H1 (cell line): ENCODE data around the gene HELQ. TPM values are rescaled to one million over a fixed set of nuclear protein-coding genes. Genes with fewer than 3 reads are reported as not detected.

ENCODE experiments used
- CTCF ChIA-PET: fragments of 300-600 bp; sonication (Branson Sonifier 250); formaldehyde crosslinking; loops from one replicate; lab custom pipeline; 2021; ENCODE audit not compliant: partially characterized antibody; lab: Charles Lee
- POLR2A ChIA-PET: fragments of 300-600 bp; sonication (Branson Sonifier 250); formaldehyde crosslinking; loops from one replicate; lab custom pipeline; 2021; ENCODE audit warnings: inconsistent platforms; ENCODE audit not compliant: partially characterized antibody; lab: Charles Lee
- DNase-seq, 2 experiments: peaks; one replicate each; pipeline versions ENCODE4 v3.0.0 to v3.0.0-alpha.2; 2010 to 2022; ENCODE audit warnings: low spot score in 2 of 2, low read depth in 1 of 2, mixed read lengths in 1 of 2
- FAIRE-seq: peaks from 2 replicates; lab custom pipeline; 2011; peaks lifted over from hg19 to GRCh38; lab: Jason Lieb, UNC
- H2AFZ ChIP-seq: 2 replicates; pipeline ENCODE4 v1.8.1; 2012; ENCODE audit warnings: low read length, inconsistent platforms
- H2AK5ac ChIP-seq: 2 replicates; pipeline ENCODE4 v1.6.1; 2013; ENCODE audit warnings: low read depth, low read length
- H2BK120ac ChIP-seq: replicated peaks from 2 replicates; pipeline ENCODE3; 2013; ENCODE audit warnings: low read depth, low read length, inconsistent platforms
- H2BK12ac ChIP-seq: 2 replicates; pipeline ENCODE4 v1.6.1; 2013; ENCODE audit warnings: low read depth, low read length
- H2BK15ac ChIP-seq: 2 replicates; pipeline ENCODE4 v1.6.1; 2013; ENCODE audit warnings: low read length
- H2BK20ac ChIP-seq: 2 replicates; pipeline ENCODE4 v1.6.1; 2013; ENCODE audit warnings: low read length
- H2BK5ac ChIP-seq: 2 replicates; pipeline ENCODE4 v1.6.1; 2013; ENCODE audit warnings: low read depth, low read length
- H3K14ac ChIP-seq: 2 replicates; pipeline ENCODE4 v1.6.1; 2013; ENCODE audit warnings: inconsistent platforms; ENCODE audit not compliant: insufficient read length
- H3K18ac ChIP-seq: 2 replicates; pipeline ENCODE4 v1.6.1; 2013; ENCODE audit warnings: low read length; ENCODE audit errors: extremely low read depth
- H3K23ac ChIP-seq: 2 replicates; pipeline ENCODE4 v1.6.1; 2013; ENCODE audit warnings: inconsistent platforms; ENCODE audit not compliant: insufficient read length
- H3K23me2 ChIP-seq: 2 replicates; pipeline ENCODE4 v1.6.1; 2013; ENCODE audit warnings: low read depth, low read length
- H3K27ac ChIP-seq: 2 replicates; pipeline ENCODE4 v1.6.1; 2011; ENCODE audit warnings: low read depth, low read length, inconsistent platforms
- H3K27me3 ChIP-seq, 4 experiments: replicated peaks in 1 of 4; 1 replicate in 1 of 4; 2 replicates in 3 of 4; pipeline versions ENCODE4 v1.6.1 to v1.8.1; 2011 to 2013; ENCODE audit warnings: low read length in 3 of 4, mild to moderate bottlenecking in 3 of 4, inconsistent platforms in 2 of 4, mixed read lengths in 2 of 4, moderate library complexity in 1 of 4; ENCODE audit not compliant: control insufficient read depth in 3 of 4, insufficient read depth in 3 of 4; ENCODE audit errors: extremely low read depth in 1 of 4
- H3K36me3 ChIP-seq, 4 experiments: 2 replicates each; pipeline versions ENCODE4 v1.6.1 to v1.8.1; 2011 to 2013; ENCODE audit warnings: mild to moderate bottlenecking in 4 of 4, low read length in 3 of 4, moderate library complexity in 2 of 4, control low read depth in 1 of 4, inconsistent platforms in 1 of 4; ENCODE audit not compliant: insufficient read depth in 4 of 4, control insufficient read depth in 2 of 4
- H3K4ac ChIP-seq: replicated peaks from 2 replicates; pipeline ENCODE3; 2013; ENCODE audit warnings: low read length, low read depth, mixed read lengths, inconsistent platforms; ENCODE audit not compliant: insufficient read length
- H3K4me1 ChIP-seq, 4 experiments: replicated peaks in 1 of 4; 1 replicate in 1 of 4; 2 replicates in 3 of 4; pipeline versions ENCODE4 v1.6.1 to v1.8.1; 2011 to 2013; ENCODE audit warnings: low read length in 3 of 4, inconsistent platforms in 2 of 4, mixed read lengths in 1 of 4; ENCODE audit not compliant: insufficient read depth in 4 of 4, control insufficient read depth in 3 of 4
- H3K4me2 ChIP-seq, 2 experiments: 2 replicates each; pipeline versions ENCODE4 v1.6.1 to v1.8.1; 2011 to 2013; ENCODE audit warnings: low read depth in 2 of 2, low read length in 2 of 2, control low read depth in 1 of 2, inconsistent platforms in 1 of 2, mild to moderate bottlenecking in 1 of 2; ENCODE audit not compliant: insufficient read depth in 1 of 2
- H3K4me3 ChIP-seq, 4 experiments: fragments of 200-600, 300-600 bp in 1 of 4; sonication (generic), shearing (Covaris generic), sonication (Bioruptor Twin) in 1 of 4; 2 replicates each; pipeline versions ENCODE4 v1.5.1 to v1.8.1; 2011 to 2016; ENCODE audit warnings: low read length in 4 of 4, low read depth in 3 of 4, control low read depth in 2 of 4, inconsistent platforms in 2 of 4, mild to moderate bottlenecking in 2 of 4, mixed read lengths in 1 of 4, moderate library complexity in 1 of 4; ENCODE audit not compliant: insufficient read depth in 2 of 4; ENCODE audit errors: extremely low read depth in 1 of 4
- H3K56ac ChIP-seq: replicated peaks from 2 replicates; pipeline ENCODE3; 2013; ENCODE audit warnings: low read depth, mild to moderate bottlenecking, mixed read lengths, low read length, inconsistent platforms; ENCODE audit not compliant: insufficient read length
- H3K79me1 ChIP-seq: 2 replicates; pipeline ENCODE4 v1.6.1; 2013; ENCODE audit warnings: low read depth, low read length, control low read depth
- H3K79me2 ChIP-seq, 2 experiments: 2 replicates each; pipeline versions ENCODE4 v1.6.1 to v1.8.1; 2012 to 2013; ENCODE audit warnings: low read length in 2 of 2, mild to moderate bottlenecking in 2 of 2, inconsistent platforms in 1 of 2; ENCODE audit not compliant: insufficient read depth in 2 of 2, control insufficient read depth in 1 of 2
- H3K9ac ChIP-seq, 4 experiments: replicated peaks in 1 of 4; 1 replicate in 1 of 4; 2 replicates in 3 of 4; pipeline versions ENCODE4 v1.6.1 to v1.8.1; 2011 to 2013; ENCODE audit warnings: low read depth in 3 of 4, low read length in 3 of 4, control low read depth in 2 of 4, mild to moderate bottlenecking in 2 of 4, moderate library complexity in 2 of 4, inconsistent platforms in 1 of 4; ENCODE audit errors: extremely low read depth in 1 of 4
- H3K9me3 ChIP-seq, 2 experiments: 2 replicates each; pipeline versions ENCODE4 v1.6.1 to v1.8.1; 2012 to 2013; ENCODE audit warnings: mild to moderate bottlenecking in 2 of 2, moderate library complexity in 2 of 2, control low read depth in 1 of 2, inconsistent platforms in 1 of 2, low read depth in 1 of 2, low read length in 1 of 2, mixed read lengths in 1 of 2; ENCODE audit not compliant: insufficient read depth in 2 of 2
- H4K20me1 ChIP-seq, 2 experiments: replicated peaks in 1 of 2; 2 replicates each; pipeline versions ENCODE3 to v1.8.1; 2011 to 2013; ENCODE audit warnings: inconsistent platforms in 2 of 2, low read length in 2 of 2, mild to moderate bottlenecking in 1 of 2; ENCODE audit not compliant: insufficient read depth in 2 of 2, control insufficient read depth in 1 of 2
- H4K5ac ChIP-seq: 2 replicates; pipeline ENCODE4 v1.6.1; 2013; ENCODE audit warnings: low read length, low read depth, mixed read lengths, inconsistent platforms; ENCODE audit not compliant: insufficient read length
- H4K8ac ChIP-seq: 2 replicates; pipeline ENCODE4 v1.8.0; 2013; ENCODE audit warnings: mild to moderate bottlenecking, moderate library complexity, low read length, inconsistent platforms; ENCODE audit not compliant: insufficient read depth; ENCODE audit errors: extremely low read depth
- H4K91ac ChIP-seq: replicated peaks from 2 replicates; pipeline ENCODE3; 2013; ENCODE audit warnings: low read length, mixed read lengths, inconsistent platforms; ENCODE audit not compliant: insufficient read length
- WGBS, 2 experiments: shearing (Covaris generic) in 1 of 2; methylation state at CpG; one replicate each; pipeline versions ENCODE4 v1.1.6 to v1.1.7; 2013 to 2015; ENCODE audit warnings: low lambda C conversion rate in 2 of 2, mixed read lengths in 2 of 2, inconsistent platforms in 1 of 2, low coverage in 1 of 2, missing lambda C conversion rate in 1 of 2; ENCODE audit not compliant: insufficient replicate concordance in 2 of 2, insufficient coverage in 1 of 2, insufficient read length in 1 of 2; ENCODE audit errors: extremely low coverage in 1 of 2, missing lambda C conversion rate in 1 of 2; 5-methylcytosine and 5-hydroxymethylcytosine counted together
- long read RNA-seq, 2 experiments: library from RNA in 1 of 2; library from capped mRNA in 1 of 2; stranded (forward); transcript quantifications; one replicate each; pipeline ENCODE4 v2.0.0, GENCODE V29; 2021; ENCODE audit warnings: inconsistent platforms in 1 of 2
- polyA minus RNA-seq, 3 experiments: library from RNA; depleted of rRNA, polyadenylated mRNA; stranded (reverse); fragments of >200 nt; gene quantifications; 1 replicate in 2 of 3; 2 replicates in 1 of 3; pipeline ENCODE4 v1.2.3, GENCODE V29; 2011
- polyA plus RNA-seq, 7 experiments: library from polyadenylated mRNA; depleted of rRNA in 3 of 7; stranded (reverse) in 5 of 7; unstranded in 2 of 7; fragments of >200 nt in 5 of 7; fragments of 200-250 nt in 2 of 7; gene quantifications; 1 replicate in 5 of 7; 2 replicates in 1 of 7; 4 replicates in 1 of 7; pipeline versions ENCODE4 v1.2.1 to v1.2.3, GENCODE V29; 2011 to 2013; ENCODE audit warnings: missing spikeins in 2 of 7, mixed read lengths in 2 of 7
- total RNA-seq: library from RNA; stranded (reverse); fragmentation: NEBNext Ultra II Directional; extraction: Animal tissue kit (Norgen Biotek cat#: 25700); gene quantifications from 2 replicates; pipeline ENCODE4 v1.2.1, GENCODE V29; 2021

HELQ gene, protein sequence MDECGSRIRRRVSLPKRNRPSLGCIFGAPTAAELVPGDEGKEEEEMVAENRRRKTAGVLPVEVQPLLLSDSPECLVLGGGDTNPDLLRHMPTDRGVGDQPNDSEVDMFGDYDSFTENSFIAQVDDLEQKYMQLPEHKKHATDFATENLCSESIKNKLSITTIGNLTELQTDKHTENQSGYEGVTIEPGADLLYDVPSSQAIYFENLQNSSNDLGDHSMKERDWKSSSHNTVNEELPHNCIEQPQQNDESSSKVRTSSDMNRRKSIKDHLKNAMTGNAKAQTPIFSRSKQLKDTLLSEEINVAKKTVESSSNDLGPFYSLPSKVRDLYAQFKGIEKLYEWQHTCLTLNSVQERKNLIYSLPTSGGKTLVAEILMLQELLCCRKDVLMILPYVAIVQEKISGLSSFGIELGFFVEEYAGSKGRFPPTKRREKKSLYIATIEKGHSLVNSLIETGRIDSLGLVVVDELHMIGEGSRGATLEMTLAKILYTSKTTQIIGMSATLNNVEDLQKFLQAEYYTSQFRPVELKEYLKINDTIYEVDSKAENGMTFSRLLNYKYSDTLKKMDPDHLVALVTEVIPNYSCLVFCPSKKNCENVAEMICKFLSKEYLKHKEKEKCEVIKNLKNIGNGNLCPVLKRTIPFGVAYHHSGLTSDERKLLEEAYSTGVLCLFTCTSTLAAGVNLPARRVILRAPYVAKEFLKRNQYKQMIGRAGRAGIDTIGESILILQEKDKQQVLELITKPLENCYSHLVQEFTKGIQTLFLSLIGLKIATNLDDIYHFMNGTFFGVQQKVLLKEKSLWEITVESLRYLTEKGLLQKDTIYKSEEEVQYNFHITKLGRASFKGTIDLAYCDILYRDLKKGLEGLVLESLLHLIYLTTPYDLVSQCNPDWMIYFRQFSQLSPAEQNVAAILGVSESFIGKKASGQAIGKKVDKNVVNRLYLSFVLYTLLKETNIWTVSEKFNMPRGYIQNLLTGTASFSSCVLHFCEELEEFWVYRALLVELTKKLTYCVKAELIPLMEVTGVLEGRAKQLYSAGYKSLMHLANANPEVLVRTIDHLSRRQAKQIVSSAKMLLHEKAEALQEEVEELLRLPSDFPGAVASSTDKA
- total RNA-seq (9.0 and 10.2 TPM in 2 replicates), polyA plus RNA-seq (2011; rRNA removed) (4.7 and 5.9 TPM in 2 replicates), polyA minus RNA-seq (2011; rRNA and poly(A)+ RNA removed) (5.0 and 8.4 TPM in 2 replicates)
- 8.1 TPM for polyA plus RNA-seq (2011; cell fraction: cytosol; rRNA removed)
- polyA plus RNA-seq (2011; cell fraction: nucleus; rRNA removed) = 7.5 TPM
- polyA plus RNA-seq (2012, experiment 1 of 2) = 4.8 to 5.9 TPM (median 5.0 TPM) in 4 replicates
- polyA plus RNA-seq (2012, experiment 2 of 2) = 0.76 TPM
- polyA plus RNA-seq (2013, experiment 1 of 2) = 6.3 TPM
- polyA plus RNA-seq (2013, experiment 2 of 2) = 6.2 TPM
- polyA minus RNA-seq (2011; cell fraction: cytosol; rRNA and poly(A)+ RNA removed) = 2.1 TPM
- 15.1 TPM for polyA minus RNA-seq (2011; cell fraction: nucleus; rRNA and poly(A)+ RNA removed)
- long read RNA-seq, experiment 1, partial matches to known transcripts = 4 of 8 reads
- long read RNA-seq, experiment 1, other reads (novel, unspliced or antisense) = 3 of 8 reads
- long read RNA-seq, experiment 2, partial matches to known transcripts = 10 of 18 reads
- long read RNA-seq, experiment 2, other reads (novel, unspliced or antisense) = 2 of 18 reads

DNA sequence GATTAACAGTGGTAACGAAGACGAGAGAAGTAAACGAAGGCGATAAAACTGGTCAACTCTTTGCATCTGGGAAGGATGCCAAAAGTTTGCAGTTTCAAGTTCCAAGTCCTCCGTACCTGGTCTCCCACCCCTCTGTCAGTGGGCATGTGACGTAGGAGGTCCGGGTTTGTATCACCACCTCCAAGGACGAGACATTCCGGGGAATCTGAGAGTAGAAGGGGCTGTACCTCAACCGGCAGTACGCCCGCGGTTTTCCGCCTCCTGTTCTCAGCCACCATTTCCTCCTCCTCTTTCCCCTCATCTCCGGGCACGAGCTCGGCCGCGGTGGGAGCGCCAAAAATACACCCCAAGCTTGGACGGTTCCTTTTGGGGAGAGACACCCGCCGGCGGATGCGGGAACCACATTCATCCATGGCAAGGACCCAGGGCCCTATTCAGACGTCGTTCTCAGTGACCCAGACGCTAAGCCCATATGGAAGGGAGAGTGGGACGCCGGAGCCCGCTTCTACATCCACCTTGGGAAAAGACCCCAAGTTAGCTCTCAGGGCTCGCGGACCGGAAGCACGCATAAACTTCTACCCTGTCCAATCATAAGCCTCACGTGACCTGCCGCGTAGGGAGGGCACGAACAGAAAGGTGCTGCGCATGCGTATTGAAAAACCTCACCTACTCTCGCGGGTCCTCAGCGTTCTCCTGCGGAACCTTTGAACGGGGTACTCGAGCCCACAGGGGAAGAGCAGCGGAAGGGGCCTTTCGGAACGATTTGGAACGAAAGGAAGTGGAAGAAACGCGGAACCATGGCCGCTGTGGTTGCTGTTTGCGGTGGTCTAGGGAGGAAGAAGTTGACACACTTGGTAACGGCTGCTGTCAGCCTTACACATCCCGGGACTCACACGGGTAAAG lies at the start of gene HELQ, which contains the start of gene MRPS18C:
Gene HELQ (minus strand): TSS at position 543 of the 903 bp plus-strand sequence. CDS start 130 bp downstream, at position 413.
Gene MRPS18C (plus strand): TSS at position 778 of the 903 bp plus-strand sequence. CDS start 20 bp downstream, at position 798.
- Histone ChIP-seq H4K91ac (no peak within 1 kb of the TSS), H2BK20ac (no peak within 1 kb of the TSS), H3K4me1 (peaks cover 0 to 3% (median 0%) of the 10 kb centered on the region in 4 experiments; a peak in 2 of 7 replicates), H3K4ac (peak within 1 kb of the TSS; percentile 49), H3K79me1 (peaks cover 3% of the 10 kb centered on the region; the same call in 1 of the 2 replicates), H3K56ac (peak within 1 kb of the TSS; percentile 74), H2AK5ac (no peak within 1 kb of the TSS), H2BK5ac (peak within 1 kb of the TSS; percentile 96), H3K9ac (peak within 1 kb of the TSS; percentile 88 to 98 (median 90)), H3K4me3 (peak within 1 kb of the TSS; percentile 85 to 99 (median 93)), H3K23me2 (no peaks in the 10 kb centered on the region), H3K18ac (peak within 1 kb of the TSS; percentile 42), H2BK15ac (no peak within 1 kb of the TSS), H2BK12ac (peak within 1 kb of the TSS; percentile 50; the same call in 1 of the 2 replicates), H3K27me3 (no peaks in the 10 kb centered on the region), H3K14ac (no peak within 1 kb of the TSS), H2AFZ (peak within 1 kb of the TSS; percentile 83), H2BK120ac (no peak within 1 kb of the TSS), H4K5ac (peak within 1 kb of the TSS; percentile 60), H3K27ac (peak within 1 kb of the TSS; percentile 91), H3K9me3 (no peaks in the 10 kb centered on the region), H4K8ac (peak within 1 kb of the TSS; percentile 97), H3K36me3 (peaks cover 0 to 32% (median 3%) of the 10 kb centered on the region in 4 experiments; a peak in 4 of 8 replicates), H3K79me2 (peaks cover 0 to 32% of the 10 kb centered on the region in 2 experiments; a peak in 3 of 4 replicates), H3K23ac (no peak within 1 kb of the TSS), H3K4me2 (peak within 1 kb of the TSS; percentile 57 to 71), H4K20me1 (peaks cover 0 to 1% of the 10 kb centered on the region in 2 experiments)
- POLR2A ChIA-PET = interaction anchor here (0.7 to 1.4 kb wide), 7 partner anchors 9 to 564 kb away, joined by 3 to 9 read pairs (median 3); no protein-coding TSS in a partner anchor
- CTCF ChIA-PET = interaction anchor here (1.0 to 1.5 kb wide), 3 partner anchors 35 to 94 kb away, joined by 3 to 5 read pairs (median 4); no protein-coding TSS in a partner anchor
- FAIRE-seq = peak; percentile 78
- 2% methylated on average over 54 of the region's 58 CpGs; no CpG with 5 or more reads in 1 of the 2 experiments for WGBS, 2 experiments
- peak; percentile 91 to 93 for DNase-seq
